Measurements from ENCODE around the gene DNAJC5. TPM values are rescaled to one million over a fixed set of nuclear protein-coding genes. Genes with fewer than 3 reads are reported as not detected.
"Not testable (repeated sequence)": the region's sequence is repeated elsewhere in the genome, so short reads cannot be mapped to it uniquely, and the experiment has no call there.

DNAJC5 gene
- total RNA-seq, 1 donor from 2014 or later: 30.3 TPM

DNA sequence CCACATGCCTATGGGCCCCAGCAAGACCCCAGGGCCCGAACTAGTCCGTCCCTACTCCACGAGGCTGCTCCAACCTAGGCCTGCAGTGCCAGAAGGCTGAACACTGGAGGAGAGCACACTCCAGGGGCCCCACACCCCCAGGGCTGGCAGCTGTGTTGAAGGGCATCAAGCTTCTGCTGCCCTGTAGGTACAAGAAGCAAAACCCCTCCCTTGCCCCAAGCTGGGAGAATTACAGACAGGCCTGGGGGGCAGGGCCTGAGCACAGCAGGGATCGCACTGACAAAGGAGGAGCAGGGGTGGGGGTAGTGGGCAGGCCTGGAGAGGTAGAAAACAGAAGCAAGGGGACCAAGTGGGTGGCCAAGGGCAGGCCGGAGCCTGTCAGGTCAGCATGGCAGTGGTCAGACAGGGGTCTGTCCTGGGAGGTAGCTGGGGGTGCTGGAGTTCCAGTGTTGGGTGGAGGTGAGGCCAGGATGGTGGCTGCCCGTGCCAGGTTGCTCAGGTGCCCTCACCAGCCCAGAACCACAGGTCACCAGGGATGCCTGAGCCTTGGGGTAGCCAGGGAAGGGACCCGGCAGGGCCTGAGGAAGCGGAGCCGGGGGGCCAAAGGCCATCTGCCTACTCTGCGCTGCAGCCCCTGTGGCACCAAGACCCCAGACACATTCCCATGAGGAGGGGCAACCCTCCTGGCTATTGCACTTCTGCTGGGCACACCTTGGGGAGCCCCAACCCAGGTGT is 64.2 kb downstream of the DNAJC5 start:
- Histone ChIP-seq H3K4me1 (ENCODE audit: control insufficient read depth in 3 of 3, insufficient read depth in 3 of 3, low read length in 3 of 3) (peaks cover 20 to 27% (median 27%) of the 10 kb centered on the region in 3 donors), H3K9me3 (ENCODE audit: control insufficient read depth in 3 of 3, low read length in 3 of 3) (no peaks in the 10 kb centered on the region), H3K27me3 (ENCODE audit: control insufficient read depth in 3 of 3, insufficient read depth in 3 of 3, low read length in 3 of 3) (no peaks in the 10 kb centered on the region), H3K27ac (ENCODE audit: low read depth, low read length) (no peak overlapping the region), H3K4me3 (ENCODE audit: low read length in 3 of 3) (no peak overlapping the region), H3K36me3 (ENCODE audit: control insufficient read depth in 3 of 3, insufficient read depth in 3 of 3, low read length in 3 of 3) (peaks cover 21 to 46% (median 26%) of the 10 kb centered on the region in 3 donors), H3K9ac (ENCODE audit: low read depth in 1 of 3, low read length in 3 of 3) (no peak overlapping the region)

DNA sequence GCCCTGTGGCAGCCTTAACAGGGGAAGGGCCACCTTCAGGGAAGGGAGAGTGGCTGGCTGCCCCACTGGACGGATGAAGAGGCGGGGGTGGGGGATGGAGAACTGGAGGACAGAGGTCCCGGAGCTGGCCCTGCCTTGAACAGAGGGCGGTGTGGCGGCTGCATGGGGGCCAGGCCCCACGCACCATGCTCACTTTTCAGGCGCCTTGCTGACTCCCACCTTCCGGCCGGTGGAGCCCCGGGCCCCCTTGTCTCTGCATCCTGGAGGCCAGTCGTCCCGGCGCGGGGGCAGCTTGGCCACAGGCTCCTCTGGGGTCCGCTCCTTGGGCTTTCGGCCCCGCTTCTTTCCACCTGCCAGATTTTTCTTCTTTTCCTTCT is 64.8 kb downstream of the DNAJC5 start:
- Histone ChIP-seq H3K27ac (ENCODE audit: low read depth, low read length) (no peak overlapping the region), H3K36me3 (ENCODE audit: control insufficient read depth in 3 of 3, insufficient read depth in 3 of 3, low read length in 3 of 3) (peaks cover 21 to 49% (median 31%) of the 10 kb centered on the region in 3 donors)

DNA sequence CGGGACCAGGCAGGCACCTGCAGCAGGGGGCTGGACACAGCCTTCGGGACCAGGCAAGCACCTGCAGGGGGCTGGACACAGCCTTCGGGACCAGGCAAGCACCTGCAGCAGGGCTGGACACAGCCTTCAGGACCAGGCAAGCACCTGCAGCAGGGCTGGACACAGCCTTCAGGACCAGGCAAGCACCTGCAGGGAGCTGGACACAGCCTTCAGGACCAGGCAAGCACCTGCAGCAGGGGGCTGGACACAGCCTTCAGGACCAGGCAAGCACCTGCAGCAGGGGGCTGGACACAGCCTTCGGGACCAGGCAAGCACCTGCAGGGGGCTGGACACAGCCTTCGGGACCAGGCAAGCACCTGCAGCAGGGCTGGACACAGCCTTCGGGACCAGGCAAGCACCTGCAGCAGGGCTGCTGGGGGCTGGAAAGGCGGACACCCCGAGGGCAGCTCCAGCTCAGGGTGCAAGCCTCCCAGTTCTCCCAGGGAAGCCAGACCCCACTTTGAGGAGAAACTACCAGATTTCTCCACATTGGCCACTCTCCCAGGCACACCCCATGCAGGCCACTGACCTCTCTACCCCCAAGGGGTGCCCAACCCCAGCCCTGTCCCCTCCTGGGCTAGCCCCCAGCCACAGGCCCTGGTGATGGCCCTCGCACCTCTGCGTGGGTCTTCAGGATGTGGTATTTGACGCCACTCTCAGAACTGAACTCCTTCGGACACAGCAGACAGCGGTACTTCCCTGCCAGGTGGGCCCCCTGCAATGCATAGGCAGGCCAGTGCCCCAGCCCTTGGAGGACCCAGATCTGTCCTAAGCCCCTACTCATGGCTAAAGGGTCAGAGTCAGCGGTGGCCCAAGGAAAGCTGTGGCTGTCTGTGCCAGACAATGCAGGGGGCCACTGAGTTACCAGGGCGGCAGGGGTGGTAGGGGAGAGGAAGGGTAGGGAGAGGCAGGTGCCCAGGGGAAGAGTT is 66.0 kb downstream of the DNAJC5 start:
- H3K9ac ChIP-seq (ENCODE audit: low read depth in 1 of 3, low read length in 3 of 3); H3K27me3 ChIP-seq (ENCODE audit: control insufficient read depth in 3 of 3, insufficient read depth in 3 of 3, low read length in 3 of 3); H3K9me3 ChIP-seq (ENCODE audit: control insufficient read depth in 3 of 3, low read length in 3 of 3); H3K27ac ChIP-seq (ENCODE audit: low read depth, low read length); H3K4me3 ChIP-seq (ENCODE audit: low read length in 3 of 3): not testable (repeated sequence)
- peaks cover 8 to 14% (median 11%) of the 10 kb centered on the region in 3 donors for H3K4me1 ChIP-seq (ENCODE audit: control insufficient read depth in 3 of 3, insufficient read depth in 3 of 3, low read length in 3 of 3)
- H3K36me3 ChIP-seq (ENCODE audit: control insufficient read depth in 3 of 3, insufficient read depth in 3 of 3, low read length in 3 of 3): peaks cover 20 to 46% (median 31%) of the 10 kb centered on the region in 3 donors

More for the DNA sequence above, 64.8 kb downstream of the DNAJC5 start:
- H3K4me1 ChIP-seq (ENCODE audit: control insufficient read depth in 3 of 3, insufficient read depth in 3 of 3, low read length in 3 of 3): peaks cover 15 to 22% (median 21%) of the 10 kb centered on the region in 3 donors
- no peaks in the 10 kb centered on the region for H3K27me3 ChIP-seq (ENCODE audit: control insufficient read depth in 3 of 3, insufficient read depth in 3 of 3, low read length in 3 of 3)
- H3K4me3 ChIP-seq (ENCODE audit: low read length in 3 of 3): no peak overlapping the region
- no peaks in the 10 kb centered on the region for H3K9me3 ChIP-seq (ENCODE audit: control insufficient read depth in 3 of 3, low read length in 3 of 3)
- no peak overlapping the region for H3K9ac ChIP-seq (ENCODE audit: low read depth in 1 of 3, low read length in 3 of 3)

DNA sequence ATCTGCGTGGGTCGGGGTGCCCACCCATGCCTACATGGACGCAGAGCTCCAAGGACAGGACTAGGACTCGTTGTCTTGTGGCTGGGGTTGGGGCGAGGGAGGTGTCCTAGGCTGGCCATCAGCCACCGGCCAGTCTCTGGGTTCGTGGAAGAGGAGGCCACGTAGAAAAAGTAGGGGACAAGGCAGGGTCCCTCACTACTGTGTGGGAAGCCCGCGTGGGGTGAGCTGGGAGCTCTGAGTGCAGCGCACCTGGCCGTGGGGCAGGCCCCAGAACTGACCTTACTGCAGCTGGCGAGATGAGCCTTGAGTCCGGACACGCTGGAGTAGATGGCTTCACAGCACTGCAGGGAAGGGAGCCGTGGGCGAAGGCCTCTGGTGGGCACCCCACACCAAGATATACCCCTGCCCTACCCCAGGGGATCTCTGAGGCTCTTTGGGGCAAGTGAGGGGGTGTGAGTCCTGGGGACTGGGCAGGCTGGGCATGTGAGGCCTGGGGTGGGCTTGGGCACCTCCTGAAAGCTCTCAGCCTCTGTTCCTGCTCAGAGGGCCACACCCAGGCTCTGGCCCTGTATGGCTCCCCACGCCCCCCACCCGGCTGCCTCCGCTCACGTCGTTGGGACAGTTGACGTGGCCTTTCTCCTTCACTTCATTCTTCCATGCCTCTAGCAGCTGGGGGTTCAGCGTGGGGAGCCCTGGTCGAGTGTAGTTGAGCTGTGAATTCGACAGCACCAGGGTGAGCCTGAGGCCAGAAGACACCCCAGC is 66.9 kb downstream of the DNAJC5 start:
- Histone ChIP-seq H3K27ac (ENCODE audit: low read depth, low read length) (no peak overlapping the region), H3K4me3 (ENCODE audit: low read length in 3 of 3) (no peak overlapping the region), H3K9me3 (ENCODE audit: control insufficient read depth in 3 of 3, low read length in 3 of 3) (no peaks in the 10 kb centered on the region), H3K9ac (ENCODE audit: low read depth in 1 of 3, low read length in 3 of 3) (no peak overlapping the region), H3K4me1 (ENCODE audit: control insufficient read depth in 3 of 3, insufficient read depth in 3 of 3, low read length in 3 of 3) (peaks cover 7 to 12% (median 10%) of the 10 kb centered on the region in 3 donors), H3K27me3 (ENCODE audit: control insufficient read depth in 3 of 3, insufficient read depth in 3 of 3, low read length in 3 of 3) (no peaks in the 10 kb centered on the region), H3K36me3 (ENCODE audit: control insufficient read depth in 3 of 3, insufficient read depth in 3 of 3, low read length in 3 of 3) (peaks cover 29 to 52% (median 39%) of the 10 kb centered on the region in 3 donors)

DNA sequence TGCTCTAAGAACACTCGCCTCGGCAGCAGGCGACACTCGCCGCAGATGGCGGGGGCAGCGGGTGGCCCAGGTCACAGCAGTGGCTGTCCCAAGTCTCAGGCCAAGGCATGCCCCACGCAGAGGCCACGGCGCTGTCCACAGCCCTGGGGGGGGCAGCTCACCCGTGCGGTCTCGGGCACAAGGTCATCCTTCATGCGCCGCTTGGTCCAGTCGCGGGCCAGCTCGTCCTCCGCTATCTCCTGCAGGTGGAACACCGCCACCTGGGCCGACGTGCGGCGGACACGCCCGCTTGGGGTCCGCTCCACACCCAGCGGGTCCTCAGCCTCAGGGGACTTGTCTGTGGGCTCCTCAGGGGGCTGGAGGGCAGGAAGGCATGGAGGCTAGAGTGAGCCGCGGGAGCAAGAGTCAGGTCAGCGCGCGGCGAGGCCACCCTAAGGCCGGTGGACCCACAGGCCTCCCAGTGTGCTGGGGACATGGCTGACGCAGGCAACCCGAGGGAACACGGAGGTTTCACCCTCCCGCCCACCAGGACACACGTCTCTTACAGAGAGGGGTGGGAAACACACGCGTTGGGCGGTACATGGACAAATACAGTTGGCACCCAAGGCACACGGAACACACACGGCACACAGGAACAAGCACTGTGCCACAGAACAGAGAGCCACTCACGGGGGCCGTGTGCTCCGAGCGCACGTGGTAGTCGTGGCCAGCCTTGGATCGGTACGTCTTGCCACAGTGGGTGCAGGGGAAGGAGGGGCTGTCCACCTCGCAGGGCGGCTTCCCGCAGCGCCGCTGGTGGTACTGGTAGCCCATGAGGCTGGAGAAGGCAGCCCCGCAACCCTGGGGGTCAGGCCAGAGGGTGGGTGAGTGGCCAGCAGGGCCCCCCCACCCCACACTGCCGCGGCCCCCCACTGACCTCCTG is 67.8 kb downstream of the DNAJC5 start:
- Histone ChIP-seq H3K4me3 (ENCODE audit: low read length in 3 of 3) (no peak overlapping the region), H3K36me3 (ENCODE audit: control insufficient read depth in 3 of 3, insufficient read depth in 3 of 3, low read length in 3 of 3) (peaks cover 35 to 58% (median 42%) of the 10 kb centered on the region in 3 donors), H3K9ac (ENCODE audit: low read depth in 1 of 3, low read length in 3 of 3) (no peak overlapping the region), H3K27me3 (ENCODE audit: control insufficient read depth in 3 of 3, insufficient read depth in 3 of 3, low read length in 3 of 3) (no peaks in the 10 kb centered on the region), H3K9me3 (ENCODE audit: control insufficient read depth in 3 of 3, low read length in 3 of 3) (no peaks in the 10 kb centered on the region), H3K27ac (ENCODE audit: low read depth, low read length) (no peak overlapping the region), H3K4me1 (ENCODE audit: control insufficient read depth in 3 of 3, insufficient read depth in 3 of 3, low read length in 3 of 3) (peaks cover 0 to 5% (median 3%) of the 10 kb centered on the region in 3 donors)

DNA sequence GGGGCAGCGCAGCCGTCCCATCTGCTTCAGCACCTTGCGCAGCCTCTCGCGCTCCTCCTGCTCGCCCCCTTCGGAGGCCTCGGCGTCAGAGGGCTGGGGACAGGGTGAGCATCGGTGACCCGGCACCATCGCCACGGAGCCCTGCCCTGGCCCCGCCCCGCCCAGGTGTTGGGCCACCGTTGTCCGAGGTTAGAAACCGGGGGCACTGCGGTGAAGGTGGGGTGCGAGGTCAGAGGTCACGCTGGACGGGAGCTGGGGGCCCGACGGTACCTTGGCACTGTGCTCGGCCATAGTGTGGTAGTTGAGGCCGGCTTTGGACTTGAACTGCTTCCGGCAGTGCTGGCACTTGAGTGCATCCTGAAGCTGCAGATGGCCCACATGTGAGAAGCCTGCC is 68.4 kb downstream of the DNAJC5 start:
- Histone ChIP-seq H3K9me3 (ENCODE audit: control insufficient read depth in 3 of 3, low read length in 3 of 3) (no peaks in the 10 kb centered on the region), H3K4me3 (ENCODE audit: low read length in 3 of 3) (no peak overlapping the region), H3K9ac (ENCODE audit: low read depth in 1 of 3, low read length in 3 of 3) (no peak overlapping the region), H3K27ac (ENCODE audit: low read depth, low read length) (no peak overlapping the region), H3K36me3 (ENCODE audit: control insufficient read depth in 3 of 3, insufficient read depth in 3 of 3, low read length in 3 of 3) (peaks cover 40 to 62% (median 42%) of the 10 kb centered on the region in 3 donors), H3K27me3 (ENCODE audit: control insufficient read depth in 3 of 3, insufficient read depth in 3 of 3, low read length in 3 of 3) (no peaks in the 10 kb centered on the region), H3K4me1 (ENCODE audit: control insufficient read depth in 3 of 3, insufficient read depth in 3 of 3, low read length in 3 of 3) (peaks cover under 1 to 3% (median under 1%) of the 10 kb centered on the region in 3 donors)

DNA sequence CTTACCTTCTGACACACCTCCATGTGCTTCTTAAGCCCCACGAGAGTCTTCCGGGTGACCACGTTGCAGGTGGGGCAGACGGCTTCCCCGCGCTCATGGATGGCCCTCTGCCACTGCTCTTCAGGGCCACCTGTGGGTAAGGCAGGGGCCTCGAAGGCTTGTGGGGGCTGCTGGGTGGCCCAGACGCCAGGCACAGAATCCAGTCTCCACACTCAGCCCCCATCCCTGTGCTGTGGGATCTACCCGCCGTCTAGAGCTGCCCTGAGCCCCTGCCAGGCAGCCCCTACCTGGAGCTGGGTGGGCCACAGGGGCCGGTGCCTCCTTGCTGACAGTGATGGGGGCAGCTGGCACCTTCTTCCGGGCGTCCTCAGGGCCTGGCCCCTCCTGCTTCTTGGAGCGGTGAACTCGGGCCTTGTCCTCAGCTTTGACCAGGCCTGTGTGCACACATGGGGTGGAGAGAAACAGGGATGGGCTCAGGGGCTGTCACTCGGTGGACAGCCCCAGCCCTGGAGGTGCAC is 68.9 kb downstream of the DNAJC5 start:
- Histone ChIP-seq H3K27me3 (ENCODE audit: control insufficient read depth in 3 of 3, insufficient read depth in 3 of 3, low read length in 3 of 3) (no peaks in the 10 kb centered on the region), H3K27ac (ENCODE audit: low read depth, low read length) (no peak overlapping the region), H3K9ac (ENCODE audit: low read depth in 1 of 3, low read length in 3 of 3) (no peak overlapping the region), H3K4me1 (ENCODE audit: control insufficient read depth in 3 of 3, insufficient read depth in 3 of 3, low read length in 3 of 3) (peaks cover 5 to 6% (median 6%) of the 10 kb centered on the region in 3 donors), H3K36me3 (ENCODE audit: control insufficient read depth in 3 of 3, insufficient read depth in 3 of 3, low read length in 3 of 3) (peaks cover 39 to 59% (median 42%) of the 10 kb centered on the region in 3 donors), H3K9me3 (ENCODE audit: control insufficient read depth in 3 of 3, low read length in 3 of 3) (no peaks in the 10 kb centered on the region), H3K4me3 (ENCODE audit: low read length in 3 of 3) (no peak overlapping the region)

DNA sequence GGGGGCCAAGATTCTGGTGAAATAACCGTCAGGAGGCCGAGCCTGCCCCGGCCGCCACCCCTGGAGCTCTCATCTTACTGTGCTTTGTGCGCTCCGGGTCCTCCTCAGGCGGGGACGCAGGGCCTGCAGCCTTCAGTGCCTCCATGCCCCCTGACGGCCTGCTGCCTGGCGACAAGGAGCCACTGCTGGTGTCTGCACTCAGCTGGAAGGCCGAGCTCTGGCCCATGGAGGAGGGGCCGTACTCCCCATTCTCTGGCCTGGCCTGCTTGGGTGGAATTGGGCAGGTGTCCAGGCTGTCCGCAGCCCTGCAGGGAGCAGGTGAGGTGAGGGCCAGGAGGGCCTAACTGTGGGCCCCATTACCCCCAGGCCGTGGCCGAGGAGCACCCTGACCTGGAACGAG is 69.5 kb downstream of the DNAJC5 start:
- Histone ChIP-seq H3K27ac (ENCODE audit: low read depth, low read length) (no peak overlapping the region), H3K36me3 (ENCODE audit: control insufficient read depth in 3 of 3, insufficient read depth in 3 of 3, low read length in 3 of 3) (peaks cover 35 to 53% (median 40%) of the 10 kb centered on the region in 3 donors)

More for the DNA sequence above, 69.5 kb downstream of the DNAJC5 start:
- H3K4me3 ChIP-seq (ENCODE audit: low read length in 3 of 3): no peak overlapping the region
- no peak overlapping the region for H3K9ac ChIP-seq (ENCODE audit: low read depth in 1 of 3, low read length in 3 of 3)
- H3K4me1 ChIP-seq (ENCODE audit: control insufficient read depth in 3 of 3, insufficient read depth in 3 of 3, low read length in 3 of 3): peaks cover 8 to 9% (median 9%) of the 10 kb centered on the region in 3 donors
- no peaks in the 10 kb centered on the region for H3K9me3 ChIP-seq (ENCODE audit: control insufficient read depth in 3 of 3, low read length in 3 of 3)
- no peaks in the 10 kb centered on the region for H3K27me3 ChIP-seq (ENCODE audit: control insufficient read depth in 3 of 3, insufficient read depth in 3 of 3, low read length in 3 of 3)
